IMR-90 (cell line): ENCODE results near the gene PACSIN2. TPM values are rescaled to one million over a fixed set of nuclear protein-coding genes. Genes with fewer than 3 reads are reported as not detected.

Source experiments
- ATAC-seq: fragments of 200-7000 bp; cut with Tn5 transposase; 2 replicates; pipeline ENCODE4 v1.9.1; 2020; ENCODE audit warnings: low read depth, mild to moderate bottlenecking, moderate library complexity
- BruUV-seq: library from RNA; stranded (reverse); fragments of 400-500 nt; replicated peaks from 2 replicates; lab custom pipeline; 2021; lab: Mats Ljungman, UMichigan
- CTCF ChIA-PET: fragments of 300-600 bp; formaldehyde crosslinking; extraction: SDS; loops from one replicate; lab custom pipeline; 2021; ENCODE audit warnings: antibody characterized with exemption; lab: Yijun Ruan, JAX
- POLR2A ChIA-PET: fragments of 300-600 bp; sonication (Branson Sonifier 250); formaldehyde crosslinking; loops from one replicate; lab custom pipeline; 2022; ENCODE audit warnings: antibody characterized with exemption; ENCODE audit not compliant: unreplicated experiment; lab: Charles Lee
- DNase-seq: peaks from one replicate; pipeline ENCODE4 v3.0.0; 2013
- H2AFZ ChIP-seq: replicated peaks from 2 replicates; pipeline ENCODE3; 2013; ENCODE audit warnings: low read length, mild to moderate bottlenecking; ENCODE audit not compliant: poor library complexity
- H2AK5ac ChIP-seq: 2 replicates; pipeline ENCODE4 v1.6.1; 2013; ENCODE audit warnings: low read depth, low read length, inconsistent platforms
- H2AK9ac ChIP-seq: replicated peaks from 2 replicates; pipeline ENCODE3; 2013; ENCODE audit warnings: mild to moderate bottlenecking, low read depth, low read length, moderate library complexity; ENCODE audit not compliant: poor library complexity
- H2BK120ac ChIP-seq: 2 replicates; pipeline ENCODE4 v1.6.1; 2013; ENCODE audit warnings: low read depth, low read length, inconsistent platforms
- H2BK15ac ChIP-seq: 3 replicates; pipeline ENCODE4 v1.6.1; 2013; ENCODE audit warnings: low read depth, low read length, inconsistent platforms
- H2BK20ac ChIP-seq: 2 replicates; pipeline ENCODE4 v1.6.1; 2013; ENCODE audit warnings: low read depth, mild to moderate bottlenecking, inconsistent platforms, low read length, moderate library complexity
- H2BK5ac ChIP-seq: 2 replicates; pipeline ENCODE4 v1.6.1; 2013; ENCODE audit warnings: mild to moderate bottlenecking, low read depth, low read length, inconsistent platforms; ENCODE audit not compliant: poor library complexity, severe bottlenecking
- H3K14ac ChIP-seq: replicated peaks from 2 replicates; pipeline ENCODE4 v1.6.1; 2013; ENCODE audit warnings: low read depth, low read length, inconsistent platforms
- H3K18ac ChIP-seq: 2 replicates; pipeline ENCODE4 v1.6.1; 2013; ENCODE audit warnings: low read depth, low read length, control low read depth
- H3K23ac ChIP-seq: 2 replicates; pipeline ENCODE4 v1.6.1; 2013; ENCODE audit warnings: low read depth, low read length, inconsistent platforms
- H3K27ac ChIP-seq: 2 replicates; pipeline ENCODE4 v1.5.1; 2013; ENCODE audit warnings: mild to moderate bottlenecking, control low read depth, low read length; ENCODE audit not compliant: insufficient read depth
- H3K27me3 ChIP-seq: 2 replicates; pipeline ENCODE4 v1.6.1; 2013; ENCODE audit warnings: low read length; ENCODE audit not compliant: control insufficient read depth, insufficient read depth
- H3K36me3 ChIP-seq: 2 replicates; pipeline ENCODE4 v1.6.1; 2013; ENCODE audit warnings: low read length, mixed read lengths; ENCODE audit not compliant: control insufficient read depth, insufficient read depth
- H3K4ac ChIP-seq: 2 replicates; pipeline ENCODE4 v1.6.1; 2013; ENCODE audit warnings: low read depth, low read length, inconsistent platforms
- H3K4me1 ChIP-seq: 2 replicates; pipeline ENCODE4 v1.6.1; 2013; ENCODE audit warnings: low read length, mixed read lengths; ENCODE audit not compliant: control insufficient read depth, insufficient read depth
- H3K4me2 ChIP-seq: 2 replicates; pipeline ENCODE4 v1.6.1; 2013; ENCODE audit warnings: low read depth, mild to moderate bottlenecking, control low read depth, low read length, moderate library complexity
- H3K4me3 ChIP-seq: 2 replicates; pipeline ENCODE4 v1.5.1; 2013; ENCODE audit warnings: low read depth, mild to moderate bottlenecking, control low read depth, low read length, moderate library complexity; ENCODE audit not compliant: insufficient read depth
- H3K56ac ChIP-seq: 2 replicates; pipeline ENCODE4 v1.6.1; 2013; ENCODE audit warnings: low read length, inconsistent platforms; ENCODE audit not compliant: insufficient read depth; ENCODE audit errors: extremely low read depth
- H3K79me1 ChIP-seq, 2 experiments: 2 replicates each; pipeline ENCODE4 v1.6.1; 2013; ENCODE audit warnings: low read length in 2 of 2, inconsistent platforms in 1 of 2, low read depth in 1 of 2
- H3K9ac ChIP-seq: 2 replicates; pipeline ENCODE4 v1.6.1; 2013; ENCODE audit warnings: low read depth, low read length, control low read depth
- H3K9me1 ChIP-seq: 2 replicates; pipeline ENCODE4 v1.6.1; 2013; ENCODE audit warnings: low read length, inconsistent platforms; ENCODE audit not compliant: insufficient read depth
- H3K9me3 ChIP-seq: 2 replicates; pipeline ENCODE4 v1.6.1; 2013; ENCODE audit warnings: low read length; ENCODE audit not compliant: control insufficient read depth, insufficient read depth
- H4K20me1 ChIP-seq: 2 replicates; pipeline ENCODE4 v1.6.1; 2013; ENCODE audit warnings: low read length, inconsistent platforms; ENCODE audit not compliant: insufficient read depth
- H4K5ac ChIP-seq: 2 replicates; pipeline ENCODE4 v1.6.1; 2013; ENCODE audit warnings: mild to moderate bottlenecking, low read depth, low read length, control low read depth
- H4K8ac ChIP-seq, 2 experiments: 2 replicates each; pipeline ENCODE4 v1.6.1; 2013; ENCODE audit warnings: low read depth in 2 of 2, low read length in 2 of 2, control low read depth in 1 of 2, inconsistent platforms in 1 of 2
- H4K91ac ChIP-seq: 2 replicates; pipeline ENCODE4 v1.6.1; 2013; ENCODE audit warnings: low read depth, low read length, inconsistent platforms; ENCODE audit not compliant: insufficient read depth
- CHD1 ChIP-seq: IDR thresholded peaks from 2 replicates; pipeline ENCODE4 v1.6.1; 2012; ENCODE audit warnings: low read depth, low read length, improper control_type of control experiment
- CTCF ChIP-seq: conservative IDR thresholded peaks from 2 replicates; pipeline ENCODE4 v1.5.1; 2012; ENCODE audit warnings: mild to moderate bottlenecking, low read depth, low read length, improper control_type of control experiment
- ELK1 ChIP-seq: fragments of 150-350 bp; IDR thresholded peaks from 2 replicates; pipeline ENCODE4 v1.6.1; 2016; ENCODE audit warnings: low read depth, mild to moderate bottlenecking, low read length, moderate library complexity, borderline replicate concordance
- MAFK ChIP-seq: IDR thresholded peaks from 2 replicates; pipeline ENCODE4 v1.6.1; 2012; ENCODE audit warnings: low read depth, low read length, improper control_type of control experiment
- MAZ ChIP-seq: IDR thresholded peaks from 2 replicates; pipeline ENCODE4 v1.6.1; 2012; ENCODE audit warnings: low read depth, mild to moderate bottlenecking, low read length, improper control_type of control experiment, moderate library complexity, borderline replicate concordance
- MXI1 ChIP-seq: IDR thresholded peaks from 2 replicates; pipeline ENCODE4 v1.6.1; 2012; ENCODE audit warnings: low read depth, mild to moderate bottlenecking, low read length, moderate library complexity, borderline replicate concordance
- NFE2L2 ChIP-seq: fragments of 150-350 bp; IDR thresholded peaks from 2 replicates; pipeline ENCODE4 v1.6.1; 2016; ENCODE audit warnings: low read depth, mild to moderate bottlenecking, low read length
- RCOR1 ChIP-seq: IDR thresholded peaks from 2 replicates; pipeline ENCODE4 v1.6.1; 2012; ENCODE audit warnings: mild to moderate bottlenecking, low read length, improper control_type of control experiment; ENCODE audit not compliant: insufficient replicate concordance
- RFX5 ChIP-seq: IDR thresholded peaks from 2 replicates; pipeline ENCODE4 v1.8.0; 2012; ENCODE audit warnings: low read depth, mild to moderate bottlenecking, low read length, moderate library complexity
- WGBS, 2 experiments: methylation state at CpG; one replicate each; pipeline versions ENCODE4 v1.1.5 to v1.1.7; 2013; ENCODE audit warnings: missing lambda C conversion rate in 2 of 2; ENCODE audit not compliant: insufficient read length in 1 of 2; ENCODE audit errors: extremely low coverage in 2 of 2; 5-methylcytosine and 5-hydroxymethylcytosine counted together
- dilution Hi-C: fragments of 300-500 bp; cut with HindIII; formaldehyde crosslinking; loops from one replicate; pipeline ENCODE4 v1.14.3; 2018; ENCODE audit warnings: low sequenced_read_pairs; ENCODE audit not compliant: unreplicated experiment
- in situ Hi-C: fragments of 300-500 bp; cut with MboI; formaldehyde crosslinking; loops from 3 replicates; pipeline ENCODE4 v1.14.3; 2019; ENCODE audit warnings: low sequenced_read_pairs, inconsistent platforms, mixed read lengths
- intact Hi-C: fragments of 100-400 bp; cut with micrococcal nuclease; formaldehyde crosslinking; loops from 2 replicates; pipeline ENCODE4 v1.10.0; 2022
- polyA plus RNA-seq, 3 experiments: library from polyadenylated mRNA; depleted of rRNA; stranded (reverse); fragments of >200 nt; gene quantifications; 2 replicates each; pipeline ENCODE4 v1.2.3, GENCODE V29; 2012; ENCODE audit warnings: low replicate concordance in 1 of 3
- total RNA-seq: library from RNA; depleted of rRNA; stranded (reverse); fragments of >200 nt; gene quantifications from 2 replicates; pipeline ENCODE4 v1.2.3, GENCODE V29; 2012

Gene PACSIN2
- total and polyA plus RNA-seq, 2 of the 4 experiments (the other 2 are of a cell fraction): 85.0 to 118 TPM

- Histone ChIP-seq H4K20me1 (no peaks in the 10 kb centered on the region), H3K23ac (no peak overlapping the region), H4K91ac (no peak overlapping the region), H4K5ac (no peak overlapping the region), H3K4me2 (no peak overlapping the region), H2AK9ac (no peak overlapping the region), H2AK5ac (no peak overlapping the region), H3K27ac (no peak overlapping the region), H3K14ac (no peak overlapping the region), H2BK120ac (no peak overlapping the region), H3K9me1 (no peaks in the 10 kb centered on the region), H3K27me3 (no peaks in the 10 kb centered on the region), H3K4ac (no peak overlapping the region), H3K79me1 (peaks cover 8 to 18% of the 10 kb centered on the region in 2 experiments; a peak in 3 of 4 replicates), H3K18ac (no peak overlapping the region), H2BK15ac (no peak overlapping the region), H2BK20ac (no peak overlapping the region), H3K9me3 (no peaks in the 10 kb centered on the region), H4K8ac (no peak overlapping the region), H3K4me3 (no peak overlapping the region), H3K4me1 (no peaks in the 10 kb centered on the region), H2BK5ac (no peak overlapping the region), H3K36me3 (peaks cover 48% of the 10 kb centered on the region), H3K56ac (no peak overlapping the region), H3K9ac (no peak overlapping the region), H2AFZ (no peak overlapping the region)
- POLR2A ChIA-PET: no interaction called here
- CTCF ChIA-PET: interaction anchor here (1.0 kb wide), 1 partner anchor 9 kb away, joined by 3 read pairs; no protein-coding TSS in a partner anchor
- WGBS, 2 experiments: no CpG with 5 or more reads among the region's 3 CpGs
- ATAC-seq: no peak
- in situ Hi-C loops (no loop called here), intact Hi-C loops (no loop called here), dilution Hi-C loops (no loop called here)
- TF ChIP-seq CHD1 (no peak), MAZ (no peak), CTCF (no peak), RCOR1 (no peak), RFX5 (no peak), ELK1 (no peak), MXI1 (no peak), NFE2L2 (no peak), MAFK (no peak)
- no peak for DNase-seq
- BruUV-seq: no TSS peak
Observed at GRCh38 chr22:42829302-42829701, 185.6 kb downstream of the PACSIN2 start.
